B cell (primary cell): Measurements from ENCODE around the gene TMIGD2.

Experiments
- CTCF ChIP-seq: fragments of 200-600 bp; IDR thresholded peaks from one replicate; pipeline ENCODE4 v1.8.0; 2022; ENCODE audit warnings: antibody characterized with exemption, mild to moderate bottlenecking
- EZH2 ChIP-seq: IDR thresholded peaks from 2 replicates; pipeline ENCODE4 v1.6.1; 2012; ENCODE audit warnings: borderline replicate concordance, low read depth, mild to moderate bottlenecking, moderate library complexity, low read length; ENCODE audit not compliant: insufficient read depth, poor library complexity, severe bottlenecking

DNA sequence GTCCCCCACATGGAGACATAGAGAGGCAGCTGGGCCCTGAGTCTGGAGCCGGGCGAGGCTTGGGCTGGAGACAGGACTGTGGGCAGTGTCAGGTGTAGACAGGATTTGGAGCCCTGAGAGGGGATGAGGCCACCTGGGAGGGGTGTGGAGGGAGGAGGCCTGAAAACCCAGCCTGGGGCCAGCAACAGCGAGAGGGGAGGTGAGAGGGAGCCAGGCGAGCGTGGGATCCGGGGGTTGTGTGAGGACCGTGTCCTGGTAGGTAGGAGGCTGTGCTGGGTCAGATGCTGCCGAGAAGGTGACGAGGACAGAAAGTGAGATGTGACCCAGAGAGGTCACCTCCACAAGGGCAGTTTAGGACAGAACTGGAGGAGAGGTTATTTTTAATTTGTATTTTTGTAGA is 48.5 kb upstream of the TMIGD2 start:
- TF ChIP-seq CTCF, result no peak
- no peak for TF ChIP-seq EZH2
